ENCODE data around the gene AKNA.

GRCh38 chr9:114416906-114417305, 29.1 kb upstream of the AKNA start:
- TF ChIP-seq CTCF (IDR thresholded peaks at IDR 0.05) (no peak), POLR2A (IDR thresholded peaks at IDR 0.05) (no peak)
